Uterus (tissue), 2 donors: Measurements from ENCODE around the gene CYSRT1.

Experiments
- CTCF ChIP-seq, 4 experiments: fragments of 200-600 bp in 2 of 4; fragments of 450-650 bp in 2 of 4; sonication (generic) in 2 of 4; IDR thresholded peaks; one replicate each; pipeline ENCODE4 v1.5.1; 2016 to 2019; ENCODE audit warnings: antibody characterized with exemption in 4 of 4, mild to moderate bottlenecking in 2 of 4, moderate library complexity in 1 of 4
- POLR2A ChIP-seq, 2 donors: fragments of 450-650 bp; IDR thresholded peaks; one replicate each; pipeline ENCODE4 v1.6.1; 2016; ENCODE audit warnings: antibody characterized with exemption in 2 of 2, mild to moderate bottlenecking in 1 of 2, moderate library complexity in 1 of 2

DNA sequence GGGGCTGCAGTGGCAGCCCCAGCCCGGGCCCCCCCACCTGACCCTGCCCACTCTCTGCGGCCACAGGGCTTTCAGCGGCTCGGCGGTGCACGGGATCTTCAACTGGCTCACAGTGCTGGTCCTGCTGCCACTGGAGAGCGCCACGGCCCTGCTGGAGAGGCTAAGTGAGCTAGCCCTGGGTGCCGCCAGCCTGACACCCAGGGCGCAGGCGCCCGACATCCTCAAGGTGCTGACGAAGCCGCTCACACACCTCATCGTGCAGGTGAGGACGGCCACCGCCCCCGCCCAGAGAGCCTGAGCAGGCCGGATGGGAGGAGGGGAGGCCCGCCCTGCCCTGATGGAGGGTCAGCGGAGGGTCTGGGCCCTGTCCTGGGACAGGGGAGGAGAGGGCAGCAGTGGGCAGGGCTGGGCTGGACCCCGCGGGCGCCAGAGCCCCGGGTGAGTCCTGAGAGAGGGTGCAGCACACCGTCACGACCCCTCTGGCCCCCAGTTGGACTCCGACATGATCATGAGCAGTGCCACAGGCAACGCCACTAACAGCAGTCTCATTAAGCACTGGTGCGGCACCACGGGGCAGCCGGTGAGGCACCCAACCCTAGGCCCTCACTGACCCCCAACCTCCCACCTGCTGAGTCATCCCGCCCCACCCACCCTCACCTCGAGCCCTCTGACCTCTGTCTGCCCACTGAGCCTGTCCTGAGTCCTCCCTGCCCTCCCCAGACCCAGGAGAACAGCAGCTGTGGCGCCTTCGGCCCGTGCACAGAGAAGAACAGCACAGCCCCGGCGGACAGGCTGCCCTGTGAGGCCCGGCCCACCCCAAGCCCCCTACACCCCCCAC, 8.4 kb downstream of the CYSRT1 start:
- TF ChIP-seq CTCF (IDR thresholded peaks at IDR 0.05) (no peak), POLR2A (IDR thresholded peaks at IDR 0.05) (no peak)
